ENCODE measurements around the gene NRCAM.

Gene NRCAM

DNA sequence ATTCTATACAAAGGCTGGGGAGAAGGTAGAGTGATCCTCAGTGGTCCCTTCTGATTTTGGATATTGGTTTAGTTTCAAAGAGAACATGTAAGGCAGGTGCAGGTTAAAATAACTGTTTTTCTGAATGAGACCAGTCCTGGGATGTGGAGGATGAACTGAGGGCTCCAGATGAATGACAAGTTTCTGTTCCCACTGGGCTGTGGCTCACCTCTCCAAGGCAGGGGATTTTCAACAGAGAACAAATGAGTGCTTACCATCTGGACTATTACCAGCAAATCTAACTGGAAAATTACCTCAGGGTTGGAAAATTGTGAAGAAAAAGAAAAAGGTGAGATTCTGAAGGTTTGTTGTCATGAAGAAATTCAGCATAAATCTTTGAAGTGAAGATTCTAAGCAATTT, 334.1 kb downstream of the NRCAM start:
- H3K9me3 ChIP-seq (ENCODE audit: control insufficient read depth, low read length), result no peaks in the 10 kb centered on the region
- H3K27ac ChIP-seq (ENCODE audit: low read length, poor library complexity, severe bottlenecking), result no peak overlapping the region
- H2AK5ac ChIP-seq (ENCODE audit: low read length, severe bottlenecking), result no peak overlapping the region
- DNase-seq, result no peak
- no peaks in the 10 kb centered on the region for H3K27me3 ChIP-seq (ENCODE audit: control insufficient read depth in 1 of 2, insufficient read depth in 1 of 2, low read length in 2 of 2)
- H3K4me1 ChIP-seq (ENCODE audit: control insufficient read depth, insufficient read depth, low read depth, low read length), result no peaks in the 10 kb centered on the region
- no peak overlapping the region for H3K14ac ChIP-seq (ENCODE audit: low read length in 2 of 2)
- no peak overlapping the region for H3K18ac ChIP-seq (ENCODE audit: low read depth in 1 of 2, low read length in 2 of 2)
- no peaks in the 10 kb centered on the region for H3K79me1 ChIP-seq (replicated peaks; ENCODE audit: low read length, poor library complexity, severe bottlenecking)
- no peaks in the 10 kb centered on the region for H3K36me3 ChIP-seq (ENCODE audit: control insufficient read depth in 1 of 2, insufficient read depth in 2 of 2, low read depth in 1 of 2, low read length in 2 of 2)
- H3K4ac ChIP-seq (ENCODE audit: low read depth in 1 of 2, low read length in 2 of 2), result no peak overlapping the region
- no peak overlapping the region for H3K4me2 ChIP-seq (ENCODE audit: low read length, poor library complexity, severe bottlenecking)
- no peak overlapping the region for H3K9ac ChIP-seq (ENCODE audit: low read length)
- no peak overlapping the region for H4K91ac ChIP-seq (ENCODE audit: low read length)
- no peak overlapping the region for H3K4me3 ChIP-seq (ENCODE audit: insufficient read depth in 1 of 2, low read depth in 1 of 2, low read length in 2 of 2)
- no peak overlapping the region for H3K23ac ChIP-seq (ENCODE audit: low read length in 2 of 2)
- no peak overlapping the region for H2AFZ ChIP-seq (ENCODE audit: low read depth, low read length)
- H2BK5ac ChIP-seq (ENCODE audit: low read depth, low read length, poor library complexity, severe bottlenecking), result no peak overlapping the region
- H2BK12ac ChIP-seq (ENCODE audit: low read length in 2 of 2), result no peak overlapping the region
- no peak overlapping the region for H4K8ac ChIP-seq (ENCODE audit: low read length)
- no peak overlapping the region for H2BK15ac ChIP-seq (ENCODE audit: low read depth, poor library complexity, severe bottlenecking)
- no peak overlapping the region for H2BK120ac ChIP-seq (ENCODE audit: low read depth, low read length)

DNA sequence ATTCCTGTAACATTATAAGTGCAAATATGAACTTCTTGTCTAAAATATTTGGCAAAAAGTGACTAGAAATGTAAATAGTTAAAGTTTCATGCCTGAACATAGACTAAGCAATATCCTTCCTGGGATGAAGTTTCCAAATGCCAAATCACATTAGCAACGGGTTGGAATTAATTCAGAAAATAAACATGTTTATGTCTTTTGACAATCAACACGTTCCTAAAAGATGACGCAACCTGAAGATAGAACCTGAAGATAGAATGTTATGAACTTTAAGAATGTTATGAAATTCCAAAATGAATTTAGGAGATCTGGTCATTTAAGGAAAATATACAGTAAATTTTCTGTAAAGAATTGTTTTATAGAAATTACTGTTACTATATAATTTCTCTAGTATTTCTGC, 335.3 kb downstream of the NRCAM start:
- Histone ChIP-seq H4K8ac (ENCODE audit: low read length) (no peak overlapping the region), H3K18ac (ENCODE audit: low read depth in 1 of 2, low read length in 2 of 2) (no peak overlapping the region), H2BK120ac (ENCODE audit: low read depth, low read length) (no peak overlapping the region), H2AFZ (ENCODE audit: low read depth, low read length) (no peak overlapping the region), H3K4me3 (ENCODE audit: insufficient read depth in 1 of 2, low read depth in 1 of 2, low read length in 2 of 2) (no peak overlapping the region), H3K27ac (ENCODE audit: low read length, poor library complexity, severe bottlenecking) (no peak overlapping the region), H2BK5ac (ENCODE audit: low read depth, low read length, poor library complexity, severe bottlenecking) (no peak overlapping the region), H2BK12ac (ENCODE audit: low read length in 2 of 2) (no peak overlapping the region), H2BK15ac (ENCODE audit: low read depth, poor library complexity, severe bottlenecking) (no peak overlapping the region), H3K4me2 (ENCODE audit: low read length, poor library complexity, severe bottlenecking) (no peak overlapping the region), H4K91ac (ENCODE audit: low read length) (no peak overlapping the region), H3K27me3 (ENCODE audit: control insufficient read depth in 1 of 2, insufficient read depth in 1 of 2, low read length in 2 of 2) (no peaks in the 10 kb centered on the region), H3K9ac (ENCODE audit: low read length) (no peak overlapping the region), H2AK5ac (ENCODE audit: low read length, severe bottlenecking) (no peak overlapping the region), H3K9me3 (ENCODE audit: control insufficient read depth, low read length) (no peaks in the 10 kb centered on the region), H3K23ac (ENCODE audit: low read length in 2 of 2) (no peak overlapping the region), H3K36me3 (ENCODE audit: control insufficient read depth in 1 of 2, insufficient read depth in 2 of 2, low read depth in 1 of 2, low read length in 2 of 2) (no peaks in the 10 kb centered on the region), H3K4ac (ENCODE audit: low read depth in 1 of 2, low read length in 2 of 2) (no peak overlapping the region), H3K79me1 (replicated peaks; ENCODE audit: low read length, poor library complexity, severe bottlenecking) (no peaks in the 10 kb centered on the region), H3K14ac (ENCODE audit: low read length in 2 of 2) (no peak overlapping the region), H3K4me1 (ENCODE audit: control insufficient read depth, insufficient read depth, low read depth, low read length) (no peaks in the 10 kb centered on the region)
- WGBS, result 94% methylated on average over 2 of the region's 3 CpGs
- no peak for DNase-seq

DNA sequence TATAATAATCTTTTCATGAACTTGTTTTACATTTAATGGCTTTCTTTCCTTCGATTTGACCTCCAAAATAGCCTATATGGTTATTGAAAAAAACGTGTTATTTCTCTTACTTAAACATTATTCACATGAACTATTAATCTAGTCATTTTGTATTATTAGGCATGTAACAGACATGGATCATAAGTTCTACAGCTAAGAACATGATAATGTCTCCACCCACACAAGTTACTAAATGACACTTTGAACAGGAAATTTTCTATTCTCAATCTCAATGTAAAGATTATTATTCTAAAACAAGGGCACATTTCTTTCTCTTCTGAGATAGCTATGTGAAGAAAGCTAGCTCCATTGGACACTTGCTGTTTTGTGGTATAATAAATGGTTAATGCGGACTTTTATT, 336.0 kb downstream of the NRCAM start:
- Histone ChIP-seq H2AFZ (ENCODE audit: low read depth, low read length) (no peak overlapping the region), H2AK5ac (ENCODE audit: low read length, severe bottlenecking) (no peak overlapping the region), H3K23ac (ENCODE audit: low read length in 2 of 2) (no peak overlapping the region), H3K27ac (ENCODE audit: low read length, poor library complexity, severe bottlenecking) (no peak overlapping the region), H3K79me1 (replicated peaks; ENCODE audit: low read length, poor library complexity, severe bottlenecking) (no peaks in the 10 kb centered on the region), H4K8ac (ENCODE audit: low read length) (no peak overlapping the region), H2BK15ac (ENCODE audit: low read depth, poor library complexity, severe bottlenecking) (no peak overlapping the region), H4K91ac (ENCODE audit: low read length) (no peak overlapping the region), H3K18ac (ENCODE audit: low read depth in 1 of 2, low read length in 2 of 2) (no peak overlapping the region), H2BK12ac (ENCODE audit: low read length in 2 of 2) (no peak overlapping the region), H3K14ac (ENCODE audit: low read length in 2 of 2) (no peak overlapping the region), H3K9ac (ENCODE audit: low read length) (no peak overlapping the region), H3K4me1 (ENCODE audit: control insufficient read depth, insufficient read depth, low read depth, low read length) (no peaks in the 10 kb centered on the region), H3K4ac (ENCODE audit: low read depth in 1 of 2, low read length in 2 of 2) (no peak overlapping the region), H3K36me3 (ENCODE audit: control insufficient read depth in 1 of 2, insufficient read depth in 2 of 2, low read depth in 1 of 2, low read length in 2 of 2) (no peaks in the 10 kb centered on the region), H3K4me2 (ENCODE audit: low read length, poor library complexity, severe bottlenecking) (no peak overlapping the region), H2BK5ac (ENCODE audit: low read depth, low read length, poor library complexity, severe bottlenecking) (no peak overlapping the region), H3K9me3 (ENCODE audit: control insufficient read depth, low read length) (no peaks in the 10 kb centered on the region), H3K4me3 (ENCODE audit: insufficient read depth in 1 of 2, low read depth in 1 of 2, low read length in 2 of 2) (no peak overlapping the region), H3K27me3 (ENCODE audit: control insufficient read depth in 1 of 2, insufficient read depth in 1 of 2, low read length in 2 of 2) (no peaks in the 10 kb centered on the region), H2BK120ac (ENCODE audit: low read depth, low read length) (no peak overlapping the region)
- no CpG with 5 or more reads among the region's 3 CpGs for WGBS
- DNase-seq, result no peak

DNA sequence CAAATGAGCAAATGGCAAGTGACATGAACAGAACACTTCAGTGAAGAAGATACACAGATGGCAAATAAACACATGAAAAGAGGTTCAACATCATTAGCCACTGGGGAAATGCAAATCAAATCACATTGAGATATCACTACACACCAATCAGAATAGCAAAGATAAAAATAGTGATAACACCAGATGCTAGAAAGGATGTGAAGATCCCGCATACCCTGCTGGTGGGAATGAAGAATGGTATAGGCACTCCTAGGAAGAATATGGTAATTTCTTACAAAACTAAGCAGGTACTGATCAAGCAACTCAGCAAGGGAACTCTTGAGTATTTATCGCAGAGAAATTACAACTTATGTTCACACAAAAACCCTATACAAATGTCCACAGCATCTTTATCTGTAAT, 337.3 kb downstream of the NRCAM start:
- no peak overlapping the region for H3K18ac ChIP-seq (ENCODE audit: low read depth in 1 of 2, low read length in 2 of 2)
- no peak overlapping the region for H3K9ac ChIP-seq (ENCODE audit: low read length)
- no peak overlapping the region for H3K14ac ChIP-seq (ENCODE audit: low read length in 2 of 2)
- no peak overlapping the region for H2BK120ac ChIP-seq (ENCODE audit: low read depth, low read length)
- no peak overlapping the region for H2BK5ac ChIP-seq (ENCODE audit: low read depth, low read length, poor library complexity, severe bottlenecking)
- H3K9me3 ChIP-seq (ENCODE audit: control insufficient read depth, low read length), result no peaks in the 10 kb centered on the region
- no peaks in the 10 kb centered on the region for H3K79me1 ChIP-seq (replicated peaks; ENCODE audit: low read length, poor library complexity, severe bottlenecking)
- H2BK12ac ChIP-seq (ENCODE audit: low read length in 2 of 2), result no peak overlapping the region
- no peak overlapping the region for H4K8ac ChIP-seq (ENCODE audit: low read length)
- 100% methylated on average over 1 of the region's 2 CpGs for WGBS
- no peak overlapping the region for H3K4ac ChIP-seq (ENCODE audit: low read depth in 1 of 2, low read length in 2 of 2)
- no peak overlapping the region for H3K27ac ChIP-seq (ENCODE audit: low read length, poor library complexity, severe bottlenecking)
- H4K91ac ChIP-seq (ENCODE audit: low read length), result no peak overlapping the region
- H2BK15ac ChIP-seq (ENCODE audit: low read depth, poor library complexity, severe bottlenecking), result no peak overlapping the region
- no peak overlapping the region for H2AFZ ChIP-seq (ENCODE audit: low read depth, low read length)
- H3K4me1 ChIP-seq (ENCODE audit: control insufficient read depth, insufficient read depth, low read depth, low read length), result no peaks in the 10 kb centered on the region
- DNase-seq, result no peak
- no peaks in the 10 kb centered on the region for H3K27me3 ChIP-seq (ENCODE audit: control insufficient read depth in 1 of 2, insufficient read depth in 1 of 2, low read length in 2 of 2)
- no peak overlapping the region for H3K4me3 ChIP-seq (ENCODE audit: insufficient read depth in 1 of 2, low read depth in 1 of 2, low read length in 2 of 2)
- no peak overlapping the region for H3K23ac ChIP-seq (ENCODE audit: low read length in 2 of 2)
- no peak overlapping the region for H2AK5ac ChIP-seq (ENCODE audit: low read length, severe bottlenecking)
- no peak overlapping the region for H3K4me2 ChIP-seq (ENCODE audit: low read length, poor library complexity, severe bottlenecking)
- no peaks in the 10 kb centered on the region for H3K36me3 ChIP-seq (ENCODE audit: control insufficient read depth in 1 of 2, insufficient read depth in 2 of 2, low read depth in 1 of 2, low read length in 2 of 2)
